HG02885 (cell line): ENCODE measurements around the gene NAT16.
"Not testable (repeated sequence)": the region's sequence is repeated elsewhere in the genome, so short reads cannot be mapped to it uniquely, and the experiment has no call there.

Experiments
- ATAC-seq: cut with Tn5 transposase; IDR thresholded peaks from one replicate; pipeline ENCODE4 v1.9.1; 2021; ENCODE audit warnings: mild to moderate bottlenecking; ENCODE audit not compliant: unreplicated experiment, poor library complexity

NAT16 gene

GRCh38 chr7:101203740-101204738, 23.9 kb upstream of the NAT16 start:
- ATAC-seq: not testable (repeated sequence)

GRCh38 chr7:101202603-101202918, 22.5 kb upstream of the NAT16 start:
- no peak for ATAC-seq

GRCh38 chr7:101201695-101202602, 21.9 kb upstream of the NAT16 start:
- no peak for ATAC-seq

- ATAC-seq: no peak
Measured at GRCh38 chr7:101200862-101201599, 20.9 kb upstream of the NAT16 start, which contains the start of gene MOGAT3. Gene MOGAT3, minus strand, starts transcription at chr7:101201036. Its CDS starts 182 bp downstream, at chr7:101200854.

- ATAC-seq: no peak
Measured at GRCh38 chr7:101200504-101200861, 20.4 kb upstream of the NAT16 start.

GRCh38 chr7:101199522-101199921, 19.4 kb upstream of the NAT16 start:
- not testable (repeated sequence) for ATAC-seq

- ATAC-seq: no peak
Measured at GRCh38 chr7:101198476-101198875, 18.4 kb upstream of the NAT16 start.

GRCh38 chr7:101197991-101198390, 17.9 kb upstream of the NAT16 start:
- ATAC-seq: no peak

GRCh38 chr7:101195884-101196283, 15.8 kb upstream of the NAT16 start:
- no peak for ATAC-seq

GRCh38 chr7:101189109-101189508, 9.0 kb upstream of the NAT16 start:
- ATAC-seq: no peak

- ATAC-seq: no peak
Measured at GRCh38 chr7:101186844-101187428, 6.8 kb upstream of the NAT16 start.

- ATAC-seq: no peak
Measured at GRCh38 chr7:101186194-101186593, 6.1 kb upstream of the NAT16 start.

- ATAC-seq: no peak
Measured at GRCh38 chr7:101185258-101185839, 5.3 kb upstream of the NAT16 start.

GRCh38 chr7:101179713-101180112, 380 bp downstream of the NAT16 start:
- no peak for ATAC-seq

GRCh38 chr7:101179117-101179516, 976 bp downstream of the NAT16 start:
- no peak for ATAC-seq

GRCh38 chr7:101177644-101178043, 2.4 kb downstream of the NAT16 start:
- ATAC-seq: no peak

GRCh38 chr7:101175664-101176063, 4.4 kb downstream of the NAT16 start:
- ATAC-seq: no peak

GRCh38 chr7:101174322-101174854, 5.7 kb downstream of the NAT16 start:
- ATAC-seq: no peak

- no peak for ATAC-seq
Measured at GRCh38 chr7:101173752-101174244, 6.3 kb downstream of the NAT16 start.
